Skeletal muscle tissue (tissue), 4 donors: Measurements from ENCODE around the gene LIMS1. TPM values are rescaled to one million over a fixed set of nuclear protein-coding genes. Genes with fewer than 3 reads are reported as not detected.

ENCODE experiments used
- H3K27ac ChIP-seq: one replicate; pipeline ENCODE4 v1.7.0; 2013; ENCODE audit warnings: mild to moderate bottlenecking, low read depth, low read length, inconsistent platforms
- H3K27me3 ChIP-seq, 3 donors: one replicate each; pipeline ENCODE4 v1.7.0; 2013; ENCODE audit warnings: low read length in 3 of 3; ENCODE audit not compliant: control insufficient read depth in 3 of 3, insufficient read depth in 3 of 3
- H3K36me3 ChIP-seq, 3 donors: one replicate each; pipeline ENCODE4 v1.7.0; 2013; ENCODE audit warnings: low read length in 3 of 3; ENCODE audit not compliant: control insufficient read depth in 3 of 3, insufficient read depth in 3 of 3
- H3K4me1 ChIP-seq, 3 donors: one replicate each; pipeline ENCODE4 v1.7.0; 2013; ENCODE audit warnings: low read length in 3 of 3, mild to moderate bottlenecking in 3 of 3; ENCODE audit not compliant: control insufficient read depth in 3 of 3, insufficient read depth in 3 of 3
- H3K4me3 ChIP-seq, 3 donors: one replicate each; pipeline ENCODE4 v1.7.0; 2013; ENCODE audit warnings: low read length in 3 of 3
- H3K9ac ChIP-seq, 3 donors: one replicate each; pipeline ENCODE4 v1.7.0; 2013; ENCODE audit warnings: low read length in 3 of 3, mild to moderate bottlenecking in 3 of 3, moderate library complexity in 2 of 3, low read depth in 1 of 3
- H3K9me3 ChIP-seq, 3 donors: one replicate each; pipeline ENCODE4 v1.7.0; 2013; ENCODE audit warnings: low read length in 3 of 3; ENCODE audit not compliant: control insufficient read depth in 3 of 3
- total RNA-seq: library from RNA; depleted of rRNA; stranded (reverse); fragments of >200 nt; gene quantifications from one replicate; pipeline ENCODE4 v1.2.3, GENCODE V29; 2014
- donor health status: Osteomylitis.

Gene LIMS1
- total RNA-seq, 1 donor from 2014 or later, result 26.6 TPM

DNA sequence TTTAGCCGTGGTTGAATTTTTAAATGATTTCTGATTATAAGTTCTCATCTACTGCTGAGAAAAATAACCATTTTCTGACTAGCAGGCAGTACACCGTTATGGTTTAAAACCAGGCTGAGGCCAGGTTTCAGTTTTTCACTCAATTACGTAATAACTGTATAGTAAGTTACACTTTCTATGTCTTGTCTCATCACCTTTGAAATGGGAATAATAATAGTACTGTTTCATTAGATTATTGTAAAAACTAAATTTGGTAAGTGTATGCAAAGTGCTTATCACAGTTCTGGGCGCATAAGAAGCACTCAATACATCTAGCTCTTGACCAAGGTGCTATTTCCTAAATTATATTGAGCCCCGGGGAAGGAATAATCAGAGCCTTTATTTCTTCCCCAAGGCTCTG, 76.8 kb downstream of the LIMS1 start:
- H3K9me3 ChIP-seq, result no peaks in the 10 kb centered on the region
- peaks cover 0 to 4% (median 0%) of the 10 kb centered on the region in 3 donors for H3K36me3 ChIP-seq
- H3K27me3 ChIP-seq, result no peaks in the 10 kb centered on the region
- H3K27ac ChIP-seq, result no peak overlapping the region
- H3K9ac ChIP-seq, result no peak overlapping the region
- peaks cover 9 to 39% (median 18%) of the 10 kb centered on the region in 3 donors for H3K4me1 ChIP-seq
- no peak overlapping the region for H3K4me3 ChIP-seq

DNA sequence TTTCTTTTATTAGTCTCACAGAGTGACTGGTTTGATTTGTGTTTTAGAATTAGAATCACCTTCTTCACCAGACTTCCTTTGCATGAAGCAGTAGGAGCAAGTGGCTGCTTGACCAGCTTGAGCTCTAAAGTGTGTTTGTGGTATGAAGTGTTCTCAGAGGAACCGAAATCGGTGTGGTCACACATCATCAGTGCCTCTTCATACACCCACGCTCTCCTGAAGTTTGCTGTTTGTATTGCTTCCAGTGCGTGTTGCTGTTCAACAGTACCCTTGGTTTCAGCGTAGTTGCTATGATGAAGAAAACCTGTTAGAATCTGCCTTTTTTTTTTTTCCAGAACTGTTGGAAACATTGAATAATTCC, 77.9 kb downstream of the LIMS1 start:
- Histone ChIP-seq H3K27ac (no peak overlapping the region), H3K4me3 (no peak overlapping the region), H3K36me3 (peaks cover 0 to 4% (median 0%) of the 10 kb centered on the region in 3 donors), H3K9me3 (no peaks in the 10 kb centered on the region), H3K9ac (no peak overlapping the region), H3K4me1 (peaks cover 9 to 34% (median 23%) of the 10 kb centered on the region in 3 donors), H3K27me3 (no peaks in the 10 kb centered on the region)

DNA sequence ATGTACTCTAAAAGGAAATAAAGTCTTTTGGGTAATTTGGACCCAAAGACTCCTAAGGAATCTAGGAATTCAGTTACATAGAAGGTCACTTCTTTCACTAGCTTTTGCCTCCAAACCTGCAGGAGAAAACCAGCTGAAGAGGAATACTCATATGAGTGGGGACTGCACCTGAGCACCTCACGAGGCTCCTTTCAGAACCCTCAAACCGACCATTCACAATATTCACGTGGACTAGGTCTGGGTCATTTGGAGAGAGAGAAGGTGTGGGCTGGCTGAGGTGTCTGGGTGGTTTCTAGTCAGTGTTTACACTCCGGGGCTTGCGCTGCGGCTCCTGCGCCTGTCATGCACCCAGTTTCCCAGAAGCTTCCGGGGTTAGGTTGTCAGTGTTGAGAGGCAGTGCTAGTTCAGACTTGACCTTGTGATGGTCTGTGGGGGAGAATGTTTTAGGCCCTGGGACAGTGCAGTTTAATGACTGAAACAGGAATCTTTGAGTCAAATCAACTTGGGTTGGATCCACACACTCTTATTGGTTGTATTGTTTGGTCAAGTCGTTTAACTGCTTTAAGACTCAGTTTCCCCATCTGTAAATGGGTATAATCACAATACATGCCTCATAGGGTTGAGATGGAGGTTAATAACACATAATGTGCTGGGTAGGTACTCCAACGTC, 78.4 kb downstream of the LIMS1 start:
- H3K27me3 ChIP-seq, result no peaks in the 10 kb centered on the region
- peaks cover 0 to 4% (median 0%) of the 10 kb centered on the region in 3 donors for H3K36me3 ChIP-seq
- no peak overlapping the region for H3K9ac ChIP-seq
- H3K4me1 ChIP-seq, result peaks cover 9 to 33% (median 23%) of the 10 kb centered on the region in 3 donors
- no peaks in the 10 kb centered on the region for H3K9me3 ChIP-seq
- no peak overlapping the region for H3K4me3 ChIP-seq
- no peak overlapping the region for H3K27ac ChIP-seq

DNA sequence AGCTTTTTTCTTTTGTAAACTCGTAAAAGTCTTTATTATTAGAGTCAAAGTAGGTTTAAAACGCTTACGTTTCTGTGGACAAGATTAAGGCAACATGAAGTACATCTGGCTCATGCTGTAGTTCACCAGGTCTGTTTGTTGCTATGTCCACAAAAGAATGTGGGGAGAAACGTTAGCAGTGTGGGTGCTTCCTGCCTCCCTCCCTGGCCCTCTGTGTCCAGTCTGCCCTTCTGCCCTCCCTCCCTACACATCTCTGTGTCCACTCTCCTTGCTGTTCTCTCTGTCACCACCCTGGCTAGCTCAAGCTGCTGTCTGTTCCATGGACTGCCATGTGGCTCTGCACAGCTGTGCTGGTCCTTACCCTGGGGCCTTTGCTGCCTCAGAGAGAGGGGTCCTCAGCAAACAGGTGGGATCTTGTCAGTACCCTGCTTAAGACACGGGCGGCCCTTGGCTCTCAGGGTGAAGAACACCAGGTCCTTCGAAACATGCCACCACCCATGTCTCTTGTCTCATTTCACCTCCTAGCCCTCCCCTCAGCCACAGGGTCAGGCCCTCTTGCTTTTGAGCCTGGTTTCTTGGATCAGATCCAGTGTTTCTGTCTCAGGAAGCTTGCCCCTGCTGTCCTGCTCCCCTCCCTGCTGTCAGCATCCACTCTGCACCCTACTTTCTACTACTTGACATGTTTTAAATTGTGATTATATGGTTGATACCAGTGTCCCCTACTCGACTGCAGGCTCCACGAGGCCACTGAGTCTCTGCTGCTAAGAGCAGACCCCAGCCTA, 79.2 kb downstream of the LIMS1 start:
- H3K9me3 ChIP-seq, result no peaks in the 10 kb centered on the region
- no peak overlapping the region for H3K27ac ChIP-seq
- no peaks in the 10 kb centered on the region for H3K27me3 ChIP-seq
- peak overlapping the region in 1 of 3 donors; percentile 25 for H3K9ac ChIP-seq
- H3K36me3 ChIP-seq, result peaks cover 0 to 4% (median 0%) of the 10 kb centered on the region in 3 donors
- H3K4me3 ChIP-seq, result no peak overlapping the region
- H3K4me1 ChIP-seq, result peaks cover 9 to 36% (median 23%) of the 10 kb centered on the region in 3 donors

DNA sequence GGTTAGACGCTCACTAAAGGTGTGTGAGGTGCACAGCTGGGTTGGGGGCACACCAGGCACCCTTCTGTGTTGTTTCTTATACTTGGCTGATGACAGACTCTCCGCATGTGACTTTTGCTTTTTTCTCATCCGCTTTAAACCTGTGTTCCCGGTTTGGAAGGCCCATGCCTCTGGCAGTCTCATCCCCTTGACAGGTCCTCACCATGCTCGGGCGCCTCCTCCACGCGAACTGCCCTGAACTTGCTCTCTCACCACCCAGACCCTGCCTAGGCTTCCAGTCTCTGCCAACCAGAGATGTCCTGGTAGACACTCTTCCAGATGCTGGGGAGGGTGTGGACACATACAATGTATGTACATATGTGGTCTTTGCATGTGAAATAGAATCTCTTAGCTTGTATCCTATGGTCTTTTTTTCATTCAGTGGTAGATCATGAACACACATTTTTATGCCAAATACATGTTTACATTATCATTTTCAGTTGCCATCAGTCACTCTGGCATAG, 79.8 kb downstream of the LIMS1 start:
- peaks cover 0 to 4% (median 0%) of the 10 kb centered on the region in 3 donors for H3K36me3 ChIP-seq
- H3K4me3 ChIP-seq, result no peak overlapping the region
- H3K27me3 ChIP-seq, result no peaks in the 10 kb centered on the region
- H3K27ac ChIP-seq, result no peak overlapping the region
- H3K9ac ChIP-seq, result no peak overlapping the region
- H3K9me3 ChIP-seq, result no peaks in the 10 kb centered on the region
- peaks cover 5 to 30% (median 21%) of the 10 kb centered on the region in 3 donors for H3K4me1 ChIP-seq

DNA sequence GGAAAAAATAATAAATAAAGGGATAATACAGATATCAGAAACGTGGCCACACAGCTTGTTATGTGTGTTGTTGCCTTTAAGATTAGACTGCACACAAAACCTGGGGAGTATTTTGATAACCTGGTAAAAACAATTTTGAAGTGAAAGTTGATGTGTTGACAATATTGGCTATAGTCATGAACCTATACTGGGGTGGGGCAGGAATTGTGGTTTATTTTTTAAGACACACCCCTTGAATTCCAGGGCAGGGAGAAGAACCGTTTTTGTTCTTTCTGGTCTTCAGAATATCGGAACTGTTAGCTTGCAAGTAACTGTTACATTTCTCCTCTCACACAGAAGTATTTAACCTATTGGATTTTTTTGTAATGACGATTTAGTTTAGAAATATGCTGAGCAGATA, 80.4 kb downstream of the LIMS1 start:
- Histone ChIP-seq H3K9ac (no peak overlapping the region), H3K4me1 (peaks cover 0 to 24% (median 16%) of the 10 kb centered on the region in 3 donors), H3K9me3 (no peaks in the 10 kb centered on the region), H3K27me3 (no peaks in the 10 kb centered on the region), H3K27ac (no peak overlapping the region), H3K36me3 (peaks cover 0 to 4% (median 0%) of the 10 kb centered on the region in 3 donors), H3K4me3 (no peak overlapping the region)

DNA sequence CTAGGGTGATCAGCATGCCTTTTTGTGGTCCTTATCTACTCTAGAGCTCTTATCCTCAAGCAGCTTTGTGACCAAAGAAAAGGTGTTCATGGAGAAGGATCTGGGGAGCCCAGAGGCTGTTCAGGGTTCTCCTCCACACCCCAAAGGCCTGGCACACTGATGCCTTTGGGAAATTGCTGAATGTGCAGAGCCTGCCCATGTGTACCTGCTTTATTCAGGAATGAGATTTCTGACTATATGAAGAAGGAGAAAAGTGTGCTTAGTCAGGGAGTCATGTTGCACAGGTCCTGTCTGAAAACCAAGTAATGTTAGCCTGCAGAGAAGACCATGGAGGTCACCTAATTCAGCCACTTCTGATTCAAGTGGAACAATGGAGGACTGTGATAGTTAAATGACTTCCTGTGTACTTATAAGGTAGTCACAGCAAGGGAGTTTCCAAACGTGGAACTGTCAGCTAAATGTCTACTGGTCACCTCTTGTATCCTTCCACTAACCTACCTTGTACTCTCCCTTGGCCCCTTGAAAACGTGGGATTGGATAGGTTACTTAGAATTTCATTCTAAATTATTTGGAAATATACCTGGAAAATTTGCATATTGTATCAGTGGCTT, 81.3 kb downstream of the LIMS1 start:
- Histone ChIP-seq H3K9ac (no peak overlapping the region), H3K9me3 (no peaks in the 10 kb centered on the region), H3K4me3 (no peak overlapping the region), H3K27ac (no peak overlapping the region), H3K4me1 (peaks cover 4 to 27% (median 20%) of the 10 kb centered on the region in 3 donors), H3K27me3 (no peaks in the 10 kb centered on the region), H3K36me3 (peaks cover 0 to 4% (median 0%) of the 10 kb centered on the region in 3 donors)

DNA sequence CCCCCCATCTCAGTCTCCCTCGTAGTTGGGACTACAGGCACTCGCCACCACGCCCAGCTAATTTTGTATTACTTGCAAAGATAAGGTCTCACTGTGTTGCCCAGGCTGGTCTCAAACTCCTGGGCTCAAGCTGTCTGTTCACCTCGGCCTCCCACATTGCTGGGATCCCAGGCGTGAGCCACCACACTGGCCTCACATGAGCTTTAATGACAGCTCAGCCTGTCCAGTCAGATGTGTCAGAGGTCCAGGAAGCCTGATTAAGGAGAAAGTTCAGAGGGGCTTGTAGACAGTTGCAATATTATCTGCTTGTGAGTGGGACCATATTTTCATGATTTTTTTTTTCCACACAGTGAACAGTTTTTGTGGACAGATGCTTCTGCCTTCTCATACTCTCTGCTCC, 82.0 kb downstream of the LIMS1 start:
- H3K4me1 ChIP-seq, result peaks cover 11 to 34% (median 24%) of the 10 kb centered on the region in 3 donors
- no peak overlapping the region for H3K9ac ChIP-seq
- no peaks in the 10 kb centered on the region for H3K27me3 ChIP-seq
- no peak overlapping the region for H3K4me3 ChIP-seq
- H3K36me3 ChIP-seq, result peaks cover 0 to 4% (median 0%) of the 10 kb centered on the region in 3 donors
- no peaks in the 10 kb centered on the region for H3K9me3 ChIP-seq
- H3K27ac ChIP-seq, result no peak overlapping the region

DNA sequence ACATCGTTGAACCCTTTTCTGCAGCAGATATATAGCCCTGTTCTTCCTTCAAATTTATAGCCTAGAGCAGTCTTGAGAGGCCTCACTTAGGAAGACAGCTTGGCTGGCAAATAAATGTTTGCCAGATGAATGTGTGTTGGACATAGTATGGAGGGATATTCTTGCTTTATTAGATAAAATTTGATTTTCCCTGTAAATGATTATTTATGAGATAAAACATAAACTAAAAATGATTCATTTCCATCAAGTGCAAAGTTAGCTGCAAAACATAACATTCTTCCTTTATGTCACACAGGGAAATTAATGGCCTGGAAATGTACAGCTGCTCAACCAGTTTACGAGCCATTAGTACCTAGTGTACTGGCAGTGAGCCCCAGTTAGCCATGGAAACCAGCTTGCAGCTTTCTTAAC, 82.5 kb downstream of the LIMS1 start:
- no peak overlapping the region for H3K27ac ChIP-seq
- H3K9me3 ChIP-seq, result no peaks in the 10 kb centered on the region
- no peak overlapping the region for H3K9ac ChIP-seq
- H3K36me3 ChIP-seq, result peaks cover 0 to 4% (median 0%) of the 10 kb centered on the region in 3 donors
- H3K27me3 ChIP-seq, result no peaks in the 10 kb centered on the region
- H3K4me1 ChIP-seq, result peaks cover 12 to 34% (median 27%) of the 10 kb centered on the region in 3 donors
- no peak overlapping the region for H3K4me3 ChIP-seq
